ENCODE results near the gene LRP5.
"Not testable (repeated sequence)": the region's sequence is repeated elsewhere in the genome, so short reads cannot be mapped to it uniquely, and the experiment has no call there.

The LRP5 gene

DNA sequence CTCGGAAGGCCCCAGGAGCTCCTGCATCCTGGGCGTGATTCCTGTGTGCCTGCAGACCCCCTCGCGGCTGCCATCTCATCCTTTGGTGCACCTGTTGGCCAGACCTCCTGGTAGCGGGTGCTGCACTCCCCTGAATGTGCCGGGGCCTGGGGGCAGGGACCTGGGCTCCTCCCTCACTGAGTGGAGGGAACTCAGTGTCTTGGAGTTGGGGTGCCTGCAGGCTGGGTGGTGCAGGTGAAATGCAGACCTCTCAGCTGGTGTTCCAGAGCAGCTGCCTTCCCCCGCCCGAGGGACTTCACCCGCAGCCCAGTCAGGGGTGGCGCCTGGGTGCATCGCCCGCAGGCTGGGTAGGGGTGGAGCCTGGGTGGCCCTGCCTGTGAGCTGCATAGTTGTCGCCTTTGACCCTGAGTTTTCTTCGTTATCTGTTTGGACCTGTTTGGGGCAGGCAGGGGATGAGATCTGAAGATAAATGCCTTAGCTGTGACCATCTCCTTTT lies 31.4 kb downstream of the LRP5 start:
- Histone ChIP-seq H3K36me3 (ENCODE audit: insufficient read depth) (no peaks in the 10 kb centered on the region), H3K79me2 (ENCODE audit: insufficient read depth, low read depth) (no peaks in the 10 kb centered on the region), H2AFZ (ENCODE audit: low read depth) (no peak overlapping the region), H3K4me1 (ENCODE audit: low read depth, poor library complexity, severe bottlenecking) (no peaks in the 10 kb centered on the region), H3K4me3 (IDR thresholded peaks at IDR 0.05; ENCODE audit: insufficient read depth, low read depth, low read length) (no peak overlapping the region), H4K20me1 (ENCODE audit: insufficient read depth) (no peaks in the 10 kb centered on the region), H3K27me3 (ENCODE audit: insufficient read depth, low read depth) (no peaks in the 10 kb centered on the region), H3K4me2 (no peak overlapping the region), H3K27ac (no peak overlapping the region), H3K9ac (no peak overlapping the region)
- no peak for TF ChIP-seq CTCF (conservative IDR thresholded peaks at IDR 0.05; ENCODE audit: low read depth, low read length)

DNA sequence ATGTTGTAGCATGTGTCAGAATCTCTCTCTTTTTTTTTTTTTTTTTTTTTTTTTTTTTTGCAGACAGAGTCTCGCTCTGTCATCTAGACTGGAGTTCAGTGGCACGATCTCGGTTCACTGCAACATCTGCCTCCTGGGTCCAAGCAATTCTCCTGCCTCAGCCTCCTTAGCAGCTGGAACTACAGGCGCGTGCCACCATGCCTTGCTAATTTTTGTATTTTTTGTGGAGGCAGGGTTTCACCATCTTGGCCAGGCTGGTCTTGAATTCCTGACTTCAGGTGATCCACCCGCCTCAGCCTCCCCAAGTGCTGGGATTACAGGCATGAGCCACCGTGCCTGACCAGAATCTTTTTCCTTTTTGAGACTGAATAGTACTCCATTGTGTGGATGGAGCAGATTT lies 32.4 kb downstream of the LRP5 start:
- not testable (repeated sequence) for H2AFZ ChIP-seq (ENCODE audit: low read depth); H3K79me2 ChIP-seq (ENCODE audit: insufficient read depth, low read depth); H3K4me1 ChIP-seq (ENCODE audit: low read depth, poor library complexity, severe bottlenecking); H4K20me1 ChIP-seq (ENCODE audit: insufficient read depth); H3K4me2 ChIP-seq; H3K9ac ChIP-seq; H3K36me3 ChIP-seq (ENCODE audit: insufficient read depth); H3K4me3 ChIP-seq (IDR thresholded peaks at IDR 0.05; ENCODE audit: insufficient read depth, low read depth, low read length); H3K27me3 ChIP-seq (ENCODE audit: insufficient read depth, low read depth); H3K27ac ChIP-seq

DNA sequence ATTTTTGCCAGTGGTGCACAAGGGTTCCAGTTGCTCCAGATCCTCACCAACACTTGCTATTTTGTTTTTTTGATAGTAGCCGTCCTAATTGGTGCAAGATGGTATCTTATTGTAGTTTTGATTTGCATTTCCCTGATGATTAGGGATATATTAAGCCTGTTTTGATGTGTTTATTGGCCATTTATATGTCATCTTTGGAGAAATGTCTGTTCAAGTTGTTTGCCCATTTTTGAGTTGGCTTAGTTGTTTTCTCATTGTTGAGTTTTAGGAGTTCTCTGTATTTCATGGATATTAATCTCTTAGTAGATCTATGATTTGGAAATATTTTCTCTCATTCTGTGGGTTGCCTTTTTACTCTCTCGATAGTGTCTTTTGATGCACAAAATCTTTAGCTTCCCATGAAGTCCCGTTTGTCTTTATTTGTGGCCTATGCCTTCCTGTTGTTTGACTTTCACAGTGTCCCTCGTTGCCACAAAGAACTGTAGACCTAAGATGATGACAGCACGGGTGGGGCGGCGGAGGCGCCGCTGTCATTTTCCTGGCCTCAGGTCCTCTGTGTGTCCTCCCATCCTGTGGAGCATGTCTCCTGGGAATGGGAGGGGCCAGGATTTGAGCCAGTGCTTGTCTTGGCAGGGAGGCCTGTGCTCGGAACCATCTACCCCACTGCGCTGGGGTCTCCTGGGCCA lies 33.5 kb downstream of the LRP5 start:
- no peak for TF ChIP-seq CTCF (conservative IDR thresholded peaks at IDR 0.05; ENCODE audit: low read depth, low read length)
- no peaks in the 10 kb centered on the region for H4K20me1 ChIP-seq (ENCODE audit: insufficient read depth)
- H3K27me3 ChIP-seq (ENCODE audit: insufficient read depth, low read depth), result no peaks in the 10 kb centered on the region
- H3K27ac ChIP-seq, result no peak overlapping the region
- no peaks in the 10 kb centered on the region for H3K4me1 ChIP-seq (ENCODE audit: low read depth, poor library complexity, severe bottlenecking)
- H3K36me3 ChIP-seq (ENCODE audit: insufficient read depth), result no peaks in the 10 kb centered on the region
- no peak overlapping the region for H2AFZ ChIP-seq (ENCODE audit: low read depth)
- no peak overlapping the region for H3K4me2 ChIP-seq
- H3K79me2 ChIP-seq (ENCODE audit: insufficient read depth, low read depth), result no peaks in the 10 kb centered on the region
- no peak overlapping the region for H3K9ac ChIP-seq
- H3K4me3 ChIP-seq (IDR thresholded peaks at IDR 0.05; ENCODE audit: insufficient read depth, low read depth, low read length), result no peak overlapping the region

GRCh38 chr11:68346462-68346790 lies 34.0 kb downstream of the LRP5 start:
- H3K27ac ChIP-seq, result no peak overlapping the region
- no peaks in the 10 kb centered on the region for H4K20me1 ChIP-seq (ENCODE audit: insufficient read depth)
- no peaks in the 10 kb centered on the region for H3K79me2 ChIP-seq (ENCODE audit: insufficient read depth, low read depth)

More at GRCh38 chr11:68346462-68346790, 34.0 kb downstream of the LRP5 start:
- Histone ChIP-seq H3K4me1 (ENCODE audit: low read depth, poor library complexity, severe bottlenecking) (no peaks in the 10 kb centered on the region), H3K27me3 (ENCODE audit: insufficient read depth, low read depth) (no peaks in the 10 kb centered on the region), H3K9ac (no peak overlapping the region), H2AFZ (ENCODE audit: low read depth) (no peak overlapping the region), H3K4me3 (IDR thresholded peaks at IDR 0.05; ENCODE audit: insufficient read depth, low read depth, low read length) (no peak overlapping the region), H3K36me3 (ENCODE audit: insufficient read depth) (no peaks in the 10 kb centered on the region), H3K4me2 (no peak overlapping the region)
- TF ChIP-seq CTCF (conservative IDR thresholded peaks at IDR 0.05; ENCODE audit: low read depth, low read length), result no peak

Data from KMS-11 (cell line).